ENCODE results near the gene LAD1. TPM values are rescaled to one million over a fixed set of nuclear protein-coding genes. Genes with fewer than 3 reads are reported as not detected.

The LAD1 gene
- total RNA-seq, 1 donor from 2014 or later: 20.7 TPM

DNA sequence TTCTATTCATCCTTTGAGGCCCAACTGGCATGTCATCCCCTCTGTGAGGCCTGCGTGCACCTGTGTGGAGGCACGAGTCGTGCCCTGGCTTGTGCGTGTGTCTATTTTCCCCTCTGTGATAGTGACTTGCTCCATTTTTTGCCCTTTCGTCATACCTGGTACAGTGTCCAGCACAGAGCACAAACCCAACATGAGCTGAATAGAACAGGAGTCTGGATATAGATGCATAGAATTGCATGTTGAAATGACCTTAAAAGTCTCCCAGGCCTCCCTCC, 54.1 kb downstream of the LAD1 start:
- H3K27ac Mint-ChIP-seq: no peak overlapping the region

GRCh38 chr1:201344206-201345080, 54.7 kb downstream of the LAD1 start:
- Mint-ChIP-seq H3K9me3 (peaks cover 7% of the 10 kb centered on the region), H3K36me3 (peaks cover 2% of the 10 kb centered on the region), H3K27ac (no peak overlapping the region), H3K4me3 (no peak overlapping the region), H3K4me1 (peaks cover 3% of the 10 kb centered on the region), H3K27me3 (ENCODE audit: low read depth) (peaks cover 3% of the 10 kb centered on the region)
- TF ChIP-seq, protein P1, sequence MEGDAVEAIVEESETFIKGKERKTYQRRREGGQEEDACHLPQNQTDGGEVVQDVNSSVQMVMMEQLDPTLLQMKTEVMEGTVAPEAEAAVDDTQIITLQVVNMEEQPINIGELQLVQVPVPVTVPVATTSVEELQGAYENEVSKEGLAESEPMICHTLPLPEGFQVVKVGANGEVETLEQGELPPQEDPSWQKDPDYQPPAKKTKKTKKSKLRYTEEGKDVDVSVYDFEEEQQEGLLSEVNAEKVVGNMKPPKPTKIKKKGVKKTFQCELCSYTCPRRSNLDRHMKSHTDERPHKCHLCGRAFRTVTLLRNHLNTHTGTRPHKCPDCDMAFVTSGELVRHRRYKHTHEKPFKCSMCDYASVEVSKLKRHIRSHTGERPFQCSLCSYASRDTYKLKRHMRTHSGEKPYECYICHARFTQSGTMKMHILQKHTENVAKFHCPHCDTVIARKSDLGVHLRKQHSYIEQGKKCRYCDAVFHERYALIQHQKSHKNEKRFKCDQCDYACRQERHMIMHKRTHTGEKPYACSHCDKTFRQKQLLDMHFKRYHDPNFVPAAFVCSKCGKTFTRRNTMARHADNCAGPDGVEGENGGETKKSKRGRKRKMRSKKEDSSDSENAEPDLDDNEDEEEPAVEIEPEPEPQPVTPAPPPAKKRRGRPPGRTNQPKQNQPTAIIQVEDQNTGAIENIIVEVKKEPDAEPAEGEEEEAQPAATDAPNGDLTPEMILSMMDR (IDR thresholded peaks at IDR 0.05; ENCODE audit: unreplicated experiment): no peak
- no peak for DNase-seq (ENCODE audit: low spot score in 2 of 2, unreplicated experiment in 2 of 2)

More for the DNA sequence above, 54.1 kb downstream of the LAD1 start:
- DNase-seq (ENCODE audit: low spot score in 2 of 2, unreplicated experiment in 2 of 2): no peak
- TF ChIP-seq, protein P1 (IDR thresholded peaks at IDR 0.05; ENCODE audit: unreplicated experiment): no peak
- Mint-ChIP-seq H3K9me3 (peaks cover 7% of the 10 kb centered on the region), H3K36me3 (peaks cover 2% of the 10 kb centered on the region), H3K4me1 (peaks cover 3% of the 10 kb centered on the region), H3K4me3 (no peak overlapping the region), H3K27me3 (ENCODE audit: low read depth) (peaks cover 3% of the 10 kb centered on the region)

DNA sequence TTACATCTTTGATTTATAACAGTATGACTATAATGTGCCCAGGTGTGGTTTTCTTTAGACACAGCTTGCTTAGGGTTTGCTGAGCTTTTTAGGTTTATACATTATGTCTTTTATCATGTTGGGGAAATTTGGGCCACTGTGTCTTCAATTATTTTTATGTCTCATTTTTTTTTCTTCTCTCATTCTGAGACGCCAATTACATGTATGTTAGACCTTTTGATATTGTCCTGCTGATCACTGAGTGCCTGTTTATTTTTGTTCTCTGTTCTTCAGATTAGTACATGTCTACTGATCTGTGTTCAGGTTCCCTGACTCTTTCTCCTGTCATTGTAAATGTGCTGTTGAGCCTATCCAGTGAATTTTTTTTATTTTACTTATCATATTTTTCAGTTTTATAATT, 57.7 kb downstream of the LAD1 start:
- H3K27me3 Mint-ChIP-seq (ENCODE audit: low read depth): peaks cover 2% of the 10 kb centered on the region
- H3K36me3 Mint-ChIP-seq: peaks cover 2% of the 10 kb centered on the region
- no peaks in the 10 kb centered on the region for H3K4me1 Mint-ChIP-seq
- no peak for DNase-seq (ENCODE audit: low spot score in 2 of 2, unreplicated experiment in 2 of 2)
- no peak overlapping the region for H3K4me3 Mint-ChIP-seq
- peaks cover 7% of the 10 kb centered on the region for H3K9me3 Mint-ChIP-seq
- H3K27ac Mint-ChIP-seq: no peak overlapping the region
- TF ChIP-seq, protein P1 (IDR thresholded peaks at IDR 0.05; ENCODE audit: unreplicated experiment): no peak

- Mint-ChIP-seq H3K4me3 (no peak overlapping the region), H3K4me1 (no peaks in the 10 kb centered on the region), H3K27me3 (ENCODE audit: low read depth) (peaks cover 2% of the 10 kb centered on the region), H3K36me3 (peaks cover 2% of the 10 kb centered on the region), H3K9me3 (peaks cover 7% of the 10 kb centered on the region), H3K27ac (no peak overlapping the region)
- no peak for DNase-seq (ENCODE audit: low spot score in 2 of 2, unreplicated experiment in 2 of 2)
- TF ChIP-seq, protein P1 (IDR thresholded peaks at IDR 0.05; ENCODE audit: unreplicated experiment): no peak
Observed at GRCh38 chr1:201336711-201337450, 62.2 kb downstream of the LAD1 start.

GRCh38 chr1:201335901-201336300, 63.2 kb downstream of the LAD1 start:
- Mint-ChIP-seq H3K9me3 (no peaks in the 10 kb centered on the region), H3K4me3 (no peak overlapping the region), H3K36me3 (no peaks in the 10 kb centered on the region), H3K27ac (no peak overlapping the region), H3K4me1 (no peaks in the 10 kb centered on the region), H3K27me3 (ENCODE audit: low read depth) (peaks cover 2% of the 10 kb centered on the region)
- DNase-seq (ENCODE audit: low spot score in 2 of 2, unreplicated experiment in 2 of 2): no peak
- TF ChIP-seq, protein P1 (IDR thresholded peaks at IDR 0.05; ENCODE audit: unreplicated experiment): no peak
